Activated naive CD4-positive, alpha-beta T cell treated with anti-CD3 and anti-CD28 coated beads, Interleukin-2, amount 50 U/mL, for 16 hours (primary cell): ENCODE data around the gene RNF17.

Source experiments
- DNase-seq: peaks from one replicate; pipeline ENCODE4 v3.0.0-alpha.2; 2020

RNF17 gene

DNA sequence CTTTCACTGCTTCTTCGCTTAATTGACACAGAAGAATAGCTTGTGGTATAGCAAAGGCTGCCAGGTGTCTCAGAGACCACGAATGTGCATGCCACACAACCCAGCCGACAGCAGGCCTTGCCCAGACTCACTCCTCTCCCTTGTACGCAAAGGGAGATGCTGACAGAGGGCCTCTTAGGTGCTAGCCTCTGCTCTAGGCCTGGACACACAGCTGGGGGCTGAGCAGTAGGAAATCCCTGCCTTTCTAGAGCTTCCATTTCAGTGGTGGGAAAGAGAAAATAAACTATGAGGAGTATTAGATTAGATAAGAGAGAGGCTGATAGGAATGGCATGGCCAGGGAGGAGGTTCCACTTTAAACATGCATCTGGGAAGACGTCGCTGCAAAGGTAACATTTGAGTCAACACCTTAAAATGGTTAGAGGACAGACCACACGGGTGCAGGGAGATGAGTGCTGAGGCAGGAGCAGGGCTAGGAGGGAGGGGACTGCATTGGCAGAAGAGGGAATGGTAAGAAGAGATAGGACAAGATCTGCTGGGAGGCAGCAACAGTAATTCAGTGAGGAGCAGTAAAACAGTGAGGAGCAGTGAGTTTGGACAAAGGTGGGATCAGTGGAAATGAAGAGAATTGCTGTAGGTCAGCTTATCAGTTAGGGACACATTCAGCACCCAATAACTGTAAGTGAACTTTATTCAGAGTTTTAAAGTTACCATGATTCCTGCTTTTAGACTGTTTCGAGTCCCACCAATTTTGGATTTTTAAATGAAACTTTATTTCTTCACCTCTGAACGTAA, 100.0 kb downstream of the RNF17 start:
- DNase-seq = no peak

DNA sequence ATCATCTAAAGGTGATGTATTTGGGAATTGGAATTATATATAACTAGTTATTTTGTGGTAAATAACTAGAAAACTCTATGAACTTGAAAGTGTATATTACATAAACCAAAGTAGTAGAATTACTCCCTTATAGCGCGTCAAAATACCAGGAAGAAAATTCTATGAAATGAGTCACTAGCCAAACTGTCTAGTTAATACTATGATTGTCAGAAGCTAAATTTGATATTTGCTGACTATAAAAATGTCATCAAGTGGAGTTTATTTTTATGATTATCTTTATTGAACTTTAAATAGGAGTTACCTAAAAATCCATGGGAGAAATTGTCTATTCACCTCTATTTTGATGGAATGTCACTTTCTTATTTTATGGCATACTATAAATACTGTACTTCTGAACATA, 100.6 kb downstream of the RNF17 start:
- no peak for DNase-seq

DNA sequence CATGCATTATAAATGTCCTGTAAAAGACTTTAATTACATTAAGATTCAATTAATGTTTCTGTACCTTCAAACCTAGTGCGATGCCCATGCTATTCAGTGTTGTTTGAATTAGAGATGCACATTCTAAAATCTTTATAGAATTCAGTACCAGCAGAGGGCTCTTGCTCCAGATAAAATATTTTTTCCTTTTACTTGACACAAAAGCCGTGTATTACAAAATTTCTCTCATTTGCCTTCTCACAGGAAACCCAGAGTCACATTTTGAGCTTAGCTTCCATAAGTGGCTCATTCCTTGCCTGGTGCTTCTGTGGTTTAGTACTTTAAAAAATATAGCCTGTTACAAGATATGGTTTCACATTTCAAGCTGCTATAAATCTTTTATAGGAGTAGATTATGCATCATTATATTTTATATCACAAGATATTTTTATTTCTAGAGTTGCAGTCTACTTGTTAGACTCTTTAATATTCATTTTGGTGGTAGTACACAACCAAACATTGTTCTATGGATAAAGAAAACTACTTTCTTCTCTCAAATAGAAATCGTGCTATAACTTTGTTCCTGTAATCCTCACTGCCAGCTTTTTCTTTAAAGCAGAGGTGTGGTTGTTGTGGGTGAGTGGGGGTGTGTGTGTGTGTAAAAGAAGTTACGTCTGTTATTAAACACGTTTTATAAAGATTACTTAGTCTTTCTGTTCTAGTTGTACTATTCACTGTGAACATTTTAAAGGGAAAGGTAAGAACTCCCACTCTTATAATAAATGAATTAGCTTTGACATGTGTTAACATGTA, 101.4 kb downstream of the RNF17 start:
- DNase-seq = no peak

DNA sequence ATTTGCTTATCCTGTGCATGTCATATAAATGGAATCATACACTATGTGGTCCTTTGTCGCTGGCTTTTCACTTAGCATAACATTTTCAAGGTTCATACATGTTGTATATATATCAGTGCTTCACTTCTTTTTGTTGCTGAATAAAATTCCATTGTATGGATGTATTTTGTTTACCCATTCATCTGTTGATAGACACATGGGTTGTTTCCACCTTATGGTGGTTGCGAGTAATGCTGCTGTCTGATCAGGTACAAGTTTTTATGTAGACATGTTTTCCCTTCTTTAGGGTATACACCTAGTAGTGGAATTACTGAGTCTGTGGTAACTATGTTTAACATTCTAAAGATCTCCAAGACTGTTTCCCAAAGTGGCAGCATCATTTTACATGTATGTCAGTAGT, 102.5 kb downstream of the RNF17 start:
- no peak for DNase-seq

DNA sequence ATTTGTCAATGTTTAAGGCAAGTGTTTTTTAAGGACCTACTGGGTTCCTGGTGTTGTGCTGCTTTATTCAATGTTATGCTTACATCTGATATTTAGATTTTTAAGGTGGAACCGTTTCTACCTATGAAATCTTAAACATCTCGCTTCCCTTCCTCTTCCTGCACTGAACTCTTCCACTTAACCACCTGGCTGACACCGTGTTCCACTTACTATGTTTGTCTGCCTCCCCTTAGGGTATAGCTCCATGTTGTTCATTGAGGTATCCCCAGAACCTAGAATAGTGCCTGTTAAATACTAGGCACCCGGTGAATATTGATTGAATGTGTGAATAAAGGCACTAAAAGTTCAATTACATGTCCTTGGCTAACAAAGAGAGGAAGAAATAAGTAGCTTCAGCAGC, 104.9 kb downstream of the RNF17 start:
- DNase-seq = no peak

DNA sequence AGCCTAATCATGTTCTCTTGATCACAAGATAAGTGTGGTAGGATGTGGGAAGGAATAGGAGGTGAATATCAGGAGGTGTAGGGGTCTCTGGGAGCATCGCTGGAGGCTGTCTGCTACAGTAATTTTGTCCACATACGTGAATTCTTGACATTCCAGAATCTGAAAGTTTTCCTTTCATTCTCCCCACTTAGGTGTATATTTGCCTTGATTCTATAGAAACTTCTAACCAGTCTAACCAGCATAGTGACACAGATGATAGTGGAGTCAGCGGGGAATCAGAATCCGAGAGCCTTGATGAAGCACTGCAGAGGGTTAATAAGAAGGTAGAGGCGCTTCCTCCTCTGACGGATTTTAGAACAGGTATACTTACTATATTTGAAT, 106.4 kb downstream of the RNF17 start:
- no peak for DNase-seq

DNA sequence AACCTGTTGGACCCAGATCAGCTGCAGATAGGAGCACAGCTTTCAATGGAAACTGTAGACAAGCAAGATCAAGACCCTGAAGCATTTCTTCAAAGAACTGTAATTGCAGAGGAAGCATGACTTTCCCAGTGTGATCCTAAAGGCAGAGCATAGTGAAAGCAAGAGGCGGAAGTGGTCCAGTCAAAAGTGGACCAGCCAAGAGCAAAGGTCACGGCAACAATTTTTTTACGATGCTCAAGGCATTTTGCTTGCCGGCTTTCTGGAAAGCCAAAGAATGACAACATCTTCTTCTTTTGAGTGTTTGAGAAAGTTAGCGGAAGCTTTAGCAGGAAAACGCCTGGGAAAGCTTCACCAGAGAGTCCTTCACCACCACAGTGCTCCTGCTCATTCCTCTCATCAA, 111.6 kb downstream of the RNF17 start:
- DNase-seq = no peak

DNA sequence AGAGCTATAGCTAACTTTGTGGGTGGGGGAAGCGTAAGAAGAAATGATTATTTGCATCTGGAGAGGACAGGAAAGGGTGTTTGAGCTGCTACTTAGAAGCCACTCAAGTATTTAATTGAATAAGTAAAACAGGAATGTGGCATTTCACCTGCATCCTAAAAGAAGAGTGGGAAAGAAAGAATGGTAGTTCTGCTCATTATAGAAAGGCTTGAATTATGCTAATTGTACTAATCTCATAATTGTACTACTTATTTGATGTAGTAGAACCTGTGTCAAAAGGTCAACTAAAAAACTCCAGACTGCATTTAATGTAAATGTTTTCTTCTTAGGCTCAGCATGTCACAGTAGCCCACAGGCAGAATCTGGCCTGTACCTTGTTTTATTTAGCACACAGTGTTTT, 113.6 kb downstream of the RNF17 start:
- DNase-seq = no peak

DNA sequence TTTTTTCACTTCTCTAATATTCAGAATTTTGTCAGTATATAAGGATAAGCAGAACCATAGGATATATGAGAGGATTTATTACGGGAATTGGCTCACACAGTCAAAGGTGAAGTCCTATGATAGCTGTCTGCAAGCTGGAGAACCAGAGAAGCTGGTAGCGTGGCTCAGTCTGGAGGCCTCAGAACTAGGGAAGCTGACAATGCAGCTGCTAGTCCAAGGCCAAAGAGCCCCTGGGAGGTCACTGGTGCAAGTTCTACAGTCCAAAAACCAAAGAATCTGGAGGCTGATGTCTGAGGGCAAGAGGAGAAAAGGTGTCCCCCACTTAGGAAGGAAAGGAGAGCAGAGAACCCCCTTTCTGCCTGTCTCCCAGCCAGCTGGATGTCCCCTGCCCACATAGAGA, 114.4 kb downstream of the RNF17 start:
- DNase-seq = no peak

DNA sequence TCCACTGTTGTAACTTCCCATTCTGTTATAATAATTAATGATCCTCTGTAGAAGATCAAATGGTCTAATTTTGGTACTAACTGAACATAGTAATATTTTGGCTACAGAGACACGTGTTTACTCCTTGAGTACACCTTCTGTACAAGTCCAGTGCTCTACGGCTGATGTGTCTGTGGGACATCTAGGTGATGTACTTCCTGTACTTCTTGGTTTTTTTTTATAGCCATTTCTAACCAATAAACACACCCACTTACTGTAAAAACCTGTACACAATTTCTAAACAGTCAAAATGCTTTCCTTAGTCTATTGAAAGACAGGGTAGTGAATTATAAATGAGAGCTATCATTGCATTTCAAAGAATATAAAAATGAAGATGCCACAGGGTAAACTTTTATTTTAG, 118.7 kb downstream of the RNF17 start:
- no peak for DNase-seq

DNA sequence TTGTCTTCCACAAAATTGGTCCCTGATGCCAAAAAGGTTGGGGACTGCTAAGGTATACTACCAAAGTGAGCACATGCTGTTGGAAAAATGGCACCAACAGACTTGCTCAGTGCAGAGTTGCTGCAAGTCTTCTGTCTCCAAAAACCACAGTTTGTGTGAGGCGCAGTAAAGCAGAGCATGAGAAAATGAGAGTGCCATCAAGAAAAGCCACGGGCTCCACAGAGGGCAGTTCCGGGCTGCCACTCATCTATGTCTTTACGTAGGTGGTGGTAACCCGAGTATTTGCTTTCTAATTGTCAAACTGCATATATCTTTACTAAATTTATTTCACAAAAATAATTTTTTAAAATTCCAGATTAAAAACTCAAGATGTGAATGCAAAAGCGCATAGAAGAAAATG, 123.8 kb downstream of the RNF17 start:
- no peak for DNase-seq

DNA sequence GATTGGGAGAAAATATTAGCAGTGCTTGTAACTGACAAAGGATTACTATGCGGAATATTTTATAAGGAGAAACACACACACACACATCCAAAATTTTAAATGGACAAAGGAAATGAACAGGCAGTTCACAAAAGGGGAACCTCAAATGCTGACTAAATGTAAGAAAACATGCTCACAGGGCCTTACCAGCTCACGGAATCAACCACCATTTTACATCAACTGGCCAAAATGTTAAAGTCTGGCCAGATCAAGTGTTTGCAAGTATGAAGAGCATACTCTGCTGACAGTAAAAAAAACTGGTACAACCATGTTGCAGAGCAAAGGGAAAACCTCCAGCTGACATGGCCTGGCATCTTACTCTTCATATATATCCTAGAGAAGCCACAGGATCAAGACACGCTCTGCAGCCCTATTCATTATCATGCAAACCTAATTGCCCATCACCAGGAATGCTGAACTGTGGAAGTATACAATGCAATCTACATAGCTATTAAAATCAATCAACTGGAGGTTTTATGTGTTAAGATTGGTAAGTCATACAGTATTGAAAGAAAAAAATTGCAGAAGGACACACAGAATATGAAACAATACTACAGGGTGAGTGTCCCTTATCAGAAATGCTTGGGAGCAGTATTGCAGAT, 124.4 kb downstream of the RNF17 start:
- DNase-seq = no peak

DNA sequence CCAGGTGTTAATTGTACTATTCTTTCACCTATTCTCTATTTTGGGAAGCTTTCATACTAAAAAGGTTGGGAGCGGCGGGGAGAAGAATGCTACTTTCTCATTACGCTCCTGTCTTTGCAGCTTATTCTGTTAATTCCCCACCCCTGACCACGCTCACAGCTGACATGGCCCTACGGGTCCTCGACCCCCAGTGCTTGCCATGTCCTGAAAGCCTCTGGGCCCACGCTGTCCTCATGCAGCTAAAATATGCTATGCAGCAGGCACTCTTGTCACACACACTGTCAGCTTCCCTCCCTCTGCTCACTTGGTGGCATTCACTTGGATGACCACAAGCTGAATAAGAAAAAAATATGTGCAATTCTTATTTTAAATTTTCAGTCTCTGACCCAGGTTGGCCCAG, 126.3 kb downstream of the RNF17 start:
- DNase-seq = no peak

DNA sequence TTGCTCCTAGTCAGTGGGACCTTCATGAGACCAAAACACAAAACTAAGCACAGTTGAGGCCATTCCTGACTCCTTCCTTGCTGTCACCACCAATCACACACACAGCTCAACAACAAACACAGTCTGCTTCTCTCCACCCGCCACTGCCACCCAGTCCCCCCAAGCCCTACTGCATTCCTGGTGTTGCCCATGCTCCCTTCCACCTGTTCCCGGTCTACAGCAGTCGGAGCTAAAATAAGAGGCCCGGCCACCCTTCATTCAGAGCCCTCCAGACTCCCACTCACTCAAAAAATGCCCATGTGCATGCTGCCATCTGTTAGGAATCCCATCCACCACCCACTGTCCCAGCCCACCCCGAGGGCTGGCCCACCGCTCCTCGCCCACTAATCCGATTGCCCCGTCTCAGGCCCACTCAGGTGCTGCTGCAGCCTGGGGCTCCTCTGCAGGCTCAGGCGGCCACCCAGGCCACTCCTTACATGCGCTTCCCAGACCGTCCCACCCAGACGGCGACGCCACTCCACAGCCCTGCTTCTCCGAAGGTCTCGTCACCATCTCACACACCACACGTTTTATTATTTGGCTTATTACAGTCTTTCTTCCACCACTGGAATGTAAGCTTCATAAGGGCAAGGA, 127.6 kb downstream of the RNF17 start:
- no peak for DNase-seq

DNA sequence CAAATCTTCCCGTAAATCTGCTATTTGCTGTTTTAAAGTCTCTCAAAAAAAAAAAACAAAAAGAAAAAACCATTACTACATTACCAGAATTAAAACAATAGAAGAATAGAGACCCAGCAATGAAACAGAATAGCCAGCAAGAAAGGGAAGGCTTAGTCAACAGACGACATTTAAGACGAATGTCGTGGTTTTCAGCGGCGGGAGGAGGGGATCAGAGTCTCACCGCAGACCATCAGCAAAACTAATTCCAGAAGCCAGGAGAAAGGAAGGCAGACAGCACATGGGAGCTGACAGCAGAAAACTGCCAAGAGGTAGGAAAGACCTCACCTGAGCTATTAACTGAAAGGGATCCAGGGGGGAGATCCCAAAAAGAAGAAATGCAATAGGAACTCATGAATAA, 128.9 kb downstream of the RNF17 start:
- DNase-seq = no peak

DNA sequence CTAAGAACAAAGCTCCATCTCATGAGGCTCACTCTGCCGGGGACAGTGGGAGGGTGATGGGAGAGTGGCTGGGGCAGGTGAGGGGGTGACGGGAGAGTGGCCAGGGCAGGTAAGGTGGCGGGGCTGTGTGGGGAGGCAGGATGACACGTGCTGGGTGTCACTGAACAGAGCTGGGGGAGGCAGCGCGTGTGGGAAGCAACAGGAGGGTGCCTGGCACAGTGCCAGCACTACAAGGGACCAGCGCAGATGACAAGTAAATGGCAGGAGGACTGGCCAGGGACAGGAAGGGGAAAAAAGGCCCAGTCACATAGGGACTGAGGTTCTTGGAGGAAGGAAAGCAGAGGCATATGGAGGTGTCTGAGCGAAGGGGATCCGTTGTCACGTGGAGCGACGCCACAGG, 129.9 kb downstream of the RNF17 start:
- DNase-seq = no peak

DNA sequence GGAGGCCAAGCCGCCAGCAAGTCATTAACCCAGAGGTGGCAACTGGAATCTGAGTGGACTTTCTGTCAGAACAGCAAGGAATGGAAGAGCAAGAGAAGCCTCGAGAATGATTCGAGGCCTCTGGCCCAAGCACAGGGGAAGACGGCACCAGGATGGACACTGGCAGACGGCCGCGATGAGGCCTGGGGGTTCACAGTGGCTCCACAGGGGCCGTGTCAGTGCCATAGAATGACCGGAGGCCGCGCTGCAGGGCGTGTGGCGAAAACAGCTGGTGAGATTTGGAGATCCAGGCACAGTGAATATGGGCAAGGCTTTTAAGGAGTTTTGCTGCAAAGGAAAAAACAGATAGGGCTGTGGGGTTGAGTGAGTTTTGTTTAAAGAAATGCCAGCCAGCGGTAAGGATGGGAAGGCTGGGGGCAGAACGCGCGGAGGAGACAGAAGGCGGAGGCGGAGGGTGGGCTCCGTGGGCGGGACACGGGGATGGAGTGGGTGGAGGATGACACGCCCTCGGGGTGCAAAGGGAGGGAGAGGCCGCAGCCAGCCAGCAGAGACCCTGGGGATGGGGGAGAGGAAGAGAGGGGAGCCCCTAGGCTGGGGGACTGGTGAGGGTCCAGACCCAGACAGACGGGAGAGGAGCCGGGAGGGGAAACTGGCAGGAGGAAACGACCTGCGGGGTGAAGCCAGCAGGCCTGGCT, 130.5 kb downstream of the RNF17 start:
- DNase-seq = no peak

DNA sequence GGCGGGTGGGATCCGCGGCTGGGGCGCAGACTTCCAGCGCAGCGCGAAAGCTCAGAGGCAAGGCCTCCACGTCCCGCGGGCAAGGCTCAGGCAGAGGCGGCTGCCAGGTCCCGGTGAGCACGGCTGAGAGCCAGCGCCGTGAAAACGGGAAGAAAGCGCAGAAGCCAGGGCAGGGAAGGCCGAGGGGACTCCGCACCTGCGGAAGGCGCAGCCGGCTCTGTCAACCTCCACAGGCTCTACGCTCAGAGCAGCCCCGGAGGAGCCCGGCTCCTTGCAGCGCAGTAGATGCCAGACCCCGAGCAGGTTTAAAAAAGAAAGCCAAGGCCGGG, 131.0 kb downstream of the RNF17 start:
- no peak for DNase-seq

DNA sequence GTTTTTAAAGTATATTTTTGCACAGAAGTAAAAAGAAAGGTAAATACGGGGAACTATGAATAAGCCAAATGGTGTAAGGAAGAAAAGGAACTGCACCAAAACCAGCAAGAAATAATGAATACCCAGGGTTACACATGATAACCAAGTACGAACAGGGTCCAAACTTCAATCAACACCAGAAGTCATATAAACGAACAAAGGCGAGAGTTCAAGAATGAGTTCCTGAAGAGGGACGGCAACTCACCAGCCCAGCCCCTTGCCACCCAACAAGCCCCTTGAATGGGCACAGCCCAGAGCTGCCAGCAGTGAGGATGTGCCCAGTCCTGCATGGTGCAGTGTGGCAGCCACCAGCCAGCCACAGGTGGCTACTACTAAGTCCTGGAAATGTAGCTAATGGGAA, 132.1 kb downstream of the RNF17 start:
- DNase-seq = no peak

DNA sequence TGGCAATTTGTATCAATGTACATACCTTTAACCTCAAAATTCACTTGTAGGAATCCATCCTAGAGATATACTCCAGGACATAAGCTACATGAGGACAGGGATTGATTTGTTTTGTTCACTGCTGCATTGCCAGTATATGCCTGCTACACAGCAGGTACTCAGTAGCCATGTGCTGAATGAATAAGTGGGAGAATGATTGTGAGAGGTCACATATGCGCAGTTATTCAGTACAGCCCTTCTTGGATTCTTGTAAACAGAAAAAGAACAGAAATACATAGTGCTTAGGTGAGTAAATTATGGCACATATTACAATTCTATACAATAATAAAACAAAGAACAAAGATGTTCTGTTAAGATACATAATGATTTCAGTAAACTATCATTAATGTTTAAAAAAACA, 133.3 kb downstream of the RNF17 start:
- DNase-seq = no peak

DNA sequence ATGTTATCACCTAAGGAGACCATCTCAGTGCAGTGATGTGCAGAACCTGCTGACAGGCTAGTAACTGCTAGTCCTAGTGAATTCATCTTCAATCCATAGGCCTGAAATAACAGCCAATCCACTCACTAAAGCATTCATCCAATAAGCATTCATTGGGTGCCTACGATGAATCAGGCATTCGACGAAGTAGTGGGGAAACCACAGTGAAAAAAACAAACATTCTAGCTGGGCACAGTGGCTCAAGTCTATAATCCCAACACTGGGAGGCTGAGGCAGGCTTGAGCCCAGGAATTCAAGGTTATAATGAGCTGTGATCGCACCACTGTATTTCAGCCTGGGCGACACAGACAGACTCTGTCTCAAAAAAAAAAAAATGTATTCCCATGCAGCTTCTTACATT, 135.6 kb downstream of the RNF17 start:
- DNase-seq = no peak

DNA sequence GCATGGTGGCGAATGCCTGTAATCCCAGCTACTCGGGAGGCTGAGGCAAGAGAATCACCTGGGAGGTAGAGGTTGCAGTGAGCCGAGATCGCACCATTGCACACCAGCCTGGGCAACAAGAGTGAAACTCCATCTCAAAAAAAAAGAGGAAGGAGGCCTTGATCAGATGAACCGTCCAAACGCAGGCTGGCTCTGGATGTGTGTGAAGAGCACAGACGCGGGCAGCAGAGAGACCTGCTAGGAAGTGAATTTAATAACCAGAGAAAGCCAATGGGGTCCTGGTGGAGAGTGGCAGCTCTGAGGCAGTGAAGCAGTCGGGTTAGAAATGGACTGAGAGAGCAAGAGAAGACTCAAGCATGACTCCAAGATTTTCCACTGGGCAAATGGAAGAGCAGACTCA, 136.5 kb downstream of the RNF17 start:
- no peak for DNase-seq

DNA sequence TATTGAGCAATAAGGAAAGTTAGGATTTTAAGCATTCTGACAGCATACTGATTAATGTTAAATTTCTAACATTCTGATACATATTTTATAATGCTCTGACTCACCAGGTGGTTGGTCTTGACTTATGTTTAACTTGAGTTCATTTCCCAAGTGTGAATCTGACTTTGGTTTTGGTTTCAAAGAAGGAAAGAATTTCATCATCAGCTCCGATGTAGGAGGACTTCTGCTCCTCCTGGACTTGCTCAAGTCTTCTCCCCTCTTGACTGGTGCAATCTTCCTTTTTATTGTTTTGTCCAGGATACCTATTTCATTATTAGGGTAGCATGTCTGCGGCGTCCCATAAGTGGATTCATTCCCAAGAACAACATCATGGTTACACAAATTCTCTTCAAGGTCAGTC, 141.3 kb downstream of the RNF17 start:
- no peak for DNase-seq
